HepG2 (cell line): ENCODE results near the gene GBGT1. TPM values are rescaled to one million over a fixed set of nuclear protein-coding genes. Genes with fewer than 3 reads are reported as not detected.

ENCODE experiments used
- ATF7-NPFF ChIP-seq: sonication (generic); formaldehyde crosslinking; IDR thresholded peaks from 2 replicates; pipeline ENCODE4 v1.8.1; 2023; ENCODE audit warnings: mild to moderate bottlenecking, low read depth, missing genetic modification reagents, moderate library complexity
- CHCHD3 ChIP-seq: sonication (generic); formaldehyde crosslinking; IDR thresholded peaks from 2 replicates; pipeline ENCODE4 v1.8.0; 2022; ENCODE audit warnings: mild to moderate bottlenecking, missing genetic modification reagents, moderate library complexity
- EED ChIP-seq: sonication (generic); formaldehyde crosslinking; IDR thresholded peaks from 2 replicates; pipeline ENCODE4 v1.5.0; 2020; ENCODE audit warnings: mild to moderate bottlenecking, missing genetic modification reagents
- MTA1 ChIP-seq: sonication (generic); formaldehyde crosslinking; IDR thresholded peaks from 2 replicates; pipeline ENCODE4 v1.4.0; 2020; ENCODE audit warnings: missing genetic modification reagents, mild to moderate bottlenecking, borderline replicate concordance
- RFX5 ChIP-seq: IDR thresholded peaks from 2 replicates; pipeline ENCODE4 v1.6.1; 2011; ENCODE audit warnings: low read depth, low read length, improper control_type of control experiment
- SKI ChIP-seq: fragments of 450-650 bp; IDR thresholded peaks from one replicate; pipeline ENCODE4 v1.6.1; 2018; ENCODE audit warnings: mild to moderate bottlenecking; ENCODE audit not compliant: partially characterized antibody
- STAG1 ChIP-seq: sonication (generic); formaldehyde crosslinking; IDR thresholded peaks from 2 replicates; pipeline ENCODE4 v1.4.0; 2020; ENCODE audit warnings: missing genetic modification reagents
- ZNF234 ChIP-seq: sonication (generic); formaldehyde crosslinking; conservative IDR thresholded peaks from 2 replicates; pipeline ENCODE4 v1.5.1; 2020; ENCODE audit warnings: mild to moderate bottlenecking, missing genetic modification reagents
- ZNF30 ChIP-seq: sonication (generic); formaldehyde crosslinking; IDR thresholded peaks from 2 replicates; pipeline ENCODE4 v1.5.0; 2020; ENCODE audit warnings: mild to moderate bottlenecking, missing genetic modification reagents
- ZNF484 ChIP-seq: sonication (generic); formaldehyde crosslinking; IDR thresholded peaks from 2 replicates; pipeline ENCODE4 v1.5.1; 2020; ENCODE audit warnings: mild to moderate bottlenecking, low read depth, missing genetic modification reagents, borderline replicate concordance
- ZNF530 ChIP-seq: sonication (generic); formaldehyde crosslinking; IDR thresholded peaks from 2 replicates; pipeline ENCODE4 v1.5.0; 2020; ENCODE audit warnings: low read depth, mild to moderate bottlenecking, missing genetic modification reagents
- ZNF567 ChIP-seq: sonication (generic); formaldehyde crosslinking; IDR thresholded peaks from 2 replicates; pipeline ENCODE4 v1.8.1; 2023; ENCODE audit warnings: mild to moderate bottlenecking, missing genetic modification reagents, borderline replicate concordance
- ZNF850 ChIP-seq: sonication (generic); formaldehyde crosslinking; conservative IDR thresholded peaks from 2 replicates; pipeline ENCODE4 v1.9.0; 2021; ENCODE audit warnings: mild to moderate bottlenecking, missing genetic modification reagents
- polyA plus RNA-seq, 8 experiments: library from polyadenylated mRNA; depleted of rRNA in 3 of 8; stranded (reverse) in 7 of 8; unstranded in 1 of 8; fragments of >200 nt; fragmentation: Illumina TruSeq in 4 of 8; extraction: Trizol in 4 of 8; gene quantifications; 2 replicates each; pipeline versions ENCODE4 v1.2.1 to v1.2.3, GENCODE V29; 2011 to 2016; ENCODE audit warnings: low read depth in 4 of 8, missing spikeins in 1 of 8, mixed read lengths in 1 of 8; ENCODE audit not compliant: insufficient read depth in 1 of 8
- total RNA-seq, 5 experiments: library from RNA; depleted of rRNA; stranded (reverse); fragments of >200 nt; fragmentation: Illumina TruSeq; extraction: Trizol; gene quantifications; 2 replicates each; pipeline ENCODE4 v1.2.3, GENCODE V29; 2016; ENCODE audit warnings: low read depth in 1 of 5
- TF ChIP-seq, protein P1 (sequence below): sonication (generic); formaldehyde crosslinking; IDR thresholded peaks from 2 replicates; pipeline ENCODE4 v1.4.0; 2020; ENCODE audit warnings: missing genetic modification reagents
- TF ChIP-seq, protein P2 (sequence below): sonication (generic); formaldehyde crosslinking; IDR thresholded peaks from 2 replicates; pipeline ENCODE4 v1.8.0; 2022; ENCODE audit warnings: mild to moderate bottlenecking, missing genetic modification reagents, moderate library complexity
- TF ChIP-seq, protein P3 (sequence below): sonication (generic); formaldehyde crosslinking; IDR thresholded peaks from 2 replicates; pipeline ENCODE4 v1.4.0; 2020; ENCODE audit warnings: missing genetic modification reagents
- TF ChIP-seq, protein P4 (sequence below): IDR thresholded peaks from 2 replicates; pipeline ENCODE4 v1.6.1; 2012; ENCODE audit warnings: inconsistent platforms
- TF ChIP-seq, protein P5 (sequence below): sonication (generic); formaldehyde crosslinking; IDR thresholded peaks from 2 replicates; pipeline ENCODE4 v1.8.0; 2022; ENCODE audit warnings: low read depth, missing genetic modification reagents
- TF ChIP-seq, protein P6 (sequence below): sonication (generic); formaldehyde crosslinking; IDR thresholded peaks from 2 replicates; pipeline ENCODE4 v1.5.1; 2020; ENCODE audit warnings: mild to moderate bottlenecking, missing genetic modification reagents, moderate library complexity

GBGT1 gene
- total and polyA plus RNA-seq, 2 of the 13 experiments (the other 11 are each of a cell fraction or from before 2014, with no cell fraction given): not detected

DNA sequence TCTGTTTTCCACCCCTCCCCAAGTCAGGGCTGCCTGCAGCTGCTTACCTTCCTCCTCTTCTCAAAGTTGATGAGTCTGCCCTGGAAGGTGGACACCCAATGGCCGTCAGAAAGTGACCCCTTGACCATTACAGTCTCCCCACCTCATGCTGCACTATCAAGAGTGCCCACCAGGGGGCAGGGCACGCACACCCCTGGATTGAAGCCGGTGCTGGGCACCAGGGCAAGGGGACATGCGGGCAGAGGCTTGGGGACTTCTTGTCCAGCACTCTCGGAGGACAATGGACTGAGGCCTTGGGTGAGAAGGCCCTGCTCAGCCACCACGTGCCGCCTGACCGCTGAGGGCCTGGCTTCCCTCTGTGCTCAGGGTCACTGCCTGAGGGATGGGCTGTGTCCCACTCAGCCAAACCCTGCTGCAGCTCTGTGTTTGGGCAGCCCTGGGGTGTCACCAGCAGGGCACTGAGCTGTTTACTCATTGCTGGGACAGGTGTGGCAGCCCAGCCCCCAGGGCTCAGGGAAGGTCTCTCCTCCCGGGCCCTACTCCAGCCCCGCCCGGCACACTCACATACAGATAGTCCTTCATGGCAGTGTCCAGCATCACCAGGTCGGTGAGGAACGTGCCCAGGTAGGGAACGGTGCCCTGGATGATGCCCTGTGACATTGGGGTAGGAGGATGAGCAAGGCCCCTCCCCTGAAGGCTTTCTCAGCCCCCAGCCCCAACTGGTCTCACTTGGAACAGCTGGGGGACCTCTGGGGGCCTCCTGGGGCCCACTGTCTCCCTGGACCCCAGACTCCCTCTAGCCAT lies 60.3 kb downstream of the GBGT1 start (continued):
- TF ChIP-seq, protein P1, sequence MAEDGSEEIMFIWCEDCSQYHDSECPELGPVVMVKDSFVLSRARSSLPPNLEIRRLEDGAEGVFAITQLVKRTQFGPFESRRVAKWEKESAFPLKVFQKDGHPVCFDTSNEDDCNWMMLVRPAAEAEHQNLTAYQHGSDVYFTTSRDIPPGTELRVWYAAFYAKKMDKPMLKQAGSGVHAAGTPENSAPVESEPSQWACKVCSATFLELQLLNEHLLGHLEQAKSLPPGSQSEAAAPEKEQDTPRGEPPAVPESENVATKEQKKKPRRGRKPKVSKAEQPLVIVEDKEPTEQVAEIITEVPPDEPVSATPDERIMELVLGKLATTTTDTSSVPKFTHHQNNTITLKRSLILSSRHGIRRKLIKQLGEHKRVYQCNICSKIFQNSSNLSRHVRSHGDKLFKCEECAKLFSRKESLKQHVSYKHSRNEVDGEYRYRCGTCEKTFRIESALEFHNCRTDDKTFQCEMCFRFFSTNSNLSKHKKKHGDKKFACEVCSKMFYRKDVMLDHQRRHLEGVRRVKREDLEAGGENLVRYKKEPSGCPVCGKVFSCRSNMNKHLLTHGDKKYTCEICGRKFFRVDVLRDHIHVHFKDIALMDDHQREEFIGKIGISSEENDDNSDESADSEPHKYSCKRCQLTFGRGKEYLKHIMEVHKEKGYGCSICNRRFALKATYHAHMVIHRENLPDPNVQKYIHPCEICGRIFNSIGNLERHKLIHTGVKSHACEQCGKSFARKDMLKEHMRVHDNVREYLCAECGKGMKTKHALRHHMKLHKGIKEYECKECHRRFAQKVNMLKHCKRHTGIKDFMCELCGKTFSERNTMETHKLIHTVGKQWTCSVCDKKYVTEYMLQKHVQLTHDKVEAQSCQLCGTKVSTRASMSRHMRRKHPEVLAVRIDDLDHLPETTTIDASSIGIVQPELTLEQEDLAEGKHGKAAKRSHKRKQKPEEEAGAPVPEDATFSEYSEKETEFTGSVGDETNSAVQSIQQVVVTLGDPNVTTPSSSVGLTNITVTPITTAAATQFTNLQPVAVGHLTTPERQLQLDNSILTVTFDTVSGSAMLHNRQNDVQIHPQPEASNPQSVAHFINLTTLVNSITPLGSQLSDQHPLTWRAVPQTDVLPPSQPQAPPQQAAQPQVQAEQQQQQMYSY: no peak
- TF ChIP-seq STAG1 (CRISPR knock-in tag) (peak; percentile 97), MTA1 (CRISPR knock-in tag) (peak; percentile 30; the same call in 1 of the 2 replicates), ZNF567 (CRISPR knock-in tag) (no peak; the same call in 1 of the 2 replicates), ZNF530 (CRISPR knock-in tag) (no peak), EED (no peak), ATF7-NPFF (CRISPR knock-in tag) (0 out of 2 replicates have a peak, but pooled peaks have one; percentile 46), ZNF850 (CRISPR knock-in tag) (no peak), ZNF30 (CRISPR knock-in tag) (no peak), ZNF234 (CRISPR knock-in tag) (no peak), RFX5 (0 out of 2 replicates have a peak, but pooled peaks have one; percentile 18), SKI (no peak), CHCHD3 (CRISPR knock-in tag) (0 out of 2 replicates have a peak, but pooled peaks have one; percentile 40), ZNF484 (CRISPR knock-in tag) (no peak)
- TF ChIP-seq, protein P2, sequence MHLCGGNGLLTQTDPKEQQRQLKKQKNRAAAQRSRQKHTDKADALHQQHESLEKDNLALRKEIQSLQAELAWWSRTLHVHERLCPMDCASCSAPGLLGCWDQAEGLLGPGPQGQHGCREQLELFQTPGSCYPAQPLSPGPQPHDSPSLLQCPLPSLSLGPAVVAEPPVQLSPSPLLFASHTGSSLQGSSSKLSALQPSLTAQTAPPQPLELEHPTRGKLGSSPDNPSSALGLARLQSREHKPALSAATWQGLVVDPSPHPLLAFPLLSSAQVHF: no peak
- TF ChIP-seq, protein P3, sequence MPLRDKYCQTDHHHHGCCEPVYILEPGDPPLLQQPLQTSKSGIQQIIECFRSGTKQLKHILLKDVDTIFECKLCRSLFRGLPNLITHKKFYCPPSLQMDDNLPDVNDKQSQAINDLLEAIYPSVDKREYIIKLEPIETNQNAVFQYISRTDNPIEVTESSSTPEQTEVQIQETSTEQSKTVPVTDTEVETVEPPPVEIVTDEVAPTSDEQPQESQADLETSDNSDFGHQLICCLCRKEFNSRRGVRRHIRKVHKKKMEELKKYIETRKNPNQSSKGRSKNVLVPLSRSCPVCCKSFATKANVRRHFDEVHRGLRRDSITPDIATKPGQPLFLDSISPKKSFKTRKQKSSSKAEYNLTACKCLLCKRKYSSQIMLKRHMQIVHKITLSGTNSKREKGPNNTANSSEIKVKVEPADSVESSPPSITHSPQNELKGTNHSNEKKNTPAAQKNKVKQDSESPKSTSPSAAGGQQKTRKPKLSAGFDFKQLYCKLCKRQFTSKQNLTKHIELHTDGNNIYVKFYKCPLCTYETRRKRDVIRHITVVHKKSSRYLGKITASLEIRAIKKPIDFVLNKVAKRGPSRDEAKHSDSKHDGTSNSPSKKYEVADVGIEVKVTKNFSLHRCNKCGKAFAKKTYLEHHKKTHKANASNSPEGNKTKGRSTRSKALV (CRISPR knock-in tag): no peak
- TF ChIP-seq, protein P4, sequence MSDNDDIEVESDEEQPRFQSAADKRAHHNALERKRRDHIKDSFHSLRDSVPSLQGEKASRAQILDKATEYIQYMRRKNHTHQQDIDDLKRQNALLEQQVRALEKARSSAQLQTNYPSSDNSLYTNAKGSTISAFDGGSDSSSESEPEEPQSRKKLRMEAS: peak; percentile 49; the same call in 1 of the 2 replicates
- TF ChIP-seq, protein P5, sequence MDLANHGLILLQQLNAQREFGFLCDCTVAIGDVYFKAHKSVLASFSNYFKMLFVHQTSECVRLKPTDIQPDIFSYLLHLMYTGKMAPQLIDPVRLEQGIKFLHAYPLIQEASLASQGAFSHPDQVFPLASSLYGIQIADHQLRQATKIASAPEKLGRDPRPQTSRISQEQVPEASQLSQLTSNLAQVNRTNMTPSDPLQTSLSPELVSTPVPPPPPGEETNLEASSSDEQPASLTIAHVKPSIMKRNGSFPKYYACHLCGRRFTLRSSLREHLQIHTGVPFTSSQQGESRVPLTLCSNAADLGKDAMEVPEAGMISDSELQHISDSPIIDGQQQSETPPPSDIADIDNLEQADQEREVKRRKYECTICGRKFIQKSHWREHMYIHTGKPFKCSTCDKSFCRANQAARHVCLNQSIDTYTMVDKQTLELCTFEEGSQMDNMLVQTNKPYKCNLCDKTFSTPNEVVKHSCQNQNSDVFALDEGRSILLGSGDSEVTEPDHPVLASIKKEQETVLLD (CRISPR knock-in tag): no peak
- TF ChIP-seq, protein P6, sequence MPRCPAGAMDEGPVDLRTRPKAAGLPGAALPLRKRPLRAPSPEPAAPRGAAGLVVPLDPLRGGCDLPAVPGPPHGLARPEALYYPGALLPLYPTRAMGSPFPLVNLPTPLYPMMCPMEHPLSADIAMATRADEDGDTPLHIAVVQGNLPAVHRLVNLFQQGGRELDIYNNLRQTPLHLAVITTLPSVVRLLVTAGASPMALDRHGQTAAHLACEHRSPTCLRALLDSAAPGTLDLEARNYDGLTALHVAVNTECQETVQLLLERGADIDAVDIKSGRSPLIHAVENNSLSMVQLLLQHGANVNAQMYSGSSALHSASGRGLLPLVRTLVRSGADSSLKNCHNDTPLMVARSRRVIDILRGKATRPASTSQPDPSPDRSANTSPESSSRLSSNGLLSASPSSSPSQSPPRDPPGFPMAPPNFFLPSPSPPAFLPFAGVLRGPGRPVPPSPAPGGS: 0 out of 2 replicates have a peak, but pooled peaks have one; percentile 26
